ENCODE data around the gene SYT1. TPM values are rescaled to one million over a fixed set of nuclear protein-coding genes. Genes with fewer than 3 reads are reported as not detected.

Gene SYT1
- total and polyA plus RNA-seq, 2 of the 4 experiments (the other 2 are of a cell fraction): 2.8 to 3.0 TPM

GRCh38 chr12:79067977-79068376, 203.4 kb downstream of the SYT1 start:
- no peak for ATAC-seq (ENCODE audit: low read depth)
- Histone ChIP-seq H3K18ac (ENCODE audit: low read depth, low read length) (no peak overlapping the region), H2BK5ac (ENCODE audit: low read depth, low read length, poor library complexity, severe bottlenecking) (no peak overlapping the region), H3K36me3 (ENCODE audit: control insufficient read depth, insufficient read depth, low read length) (no peaks in the 10 kb centered on the region), H4K91ac (ENCODE audit: insufficient read depth, low read depth, low read length) (no peak overlapping the region), H3K4ac (ENCODE audit: low read depth, low read length) (no peak overlapping the region), H3K56ac (ENCODE audit: extremely low read depth, insufficient read depth, low read length) (no peak overlapping the region), H3K9ac (ENCODE audit: low read depth, low read length) (no peak overlapping the region), H3K27me3 (ENCODE audit: control insufficient read depth, insufficient read depth, low read length) (no peaks in the 10 kb centered on the region), H2BK20ac (ENCODE audit: low read depth, low read length) (no peak overlapping the region), H3K27ac (ENCODE audit: insufficient read depth, low read length) (no peak overlapping the region), H3K9me3 (ENCODE audit: control insufficient read depth, insufficient read depth, low read length) (no peaks in the 10 kb centered on the region), H2AK9ac (replicated peaks; ENCODE audit: low read depth, low read length, poor library complexity) (no peak overlapping the region), H3K9me1 (ENCODE audit: insufficient read depth, low read length) (peaks cover 3% of the 10 kb centered on the region; the same call in 1 of the 2 replicates), H3K14ac (replicated peaks; ENCODE audit: low read depth, low read length) (no peak overlapping the region), H2AK5ac (ENCODE audit: low read depth, low read length) (no peak overlapping the region), H2AFZ (replicated peaks; ENCODE audit: low read length, poor library complexity) (no peak overlapping the region), H4K20me1 (ENCODE audit: insufficient read depth, low read length) (no peaks in the 10 kb centered on the region), H3K79me1 (ENCODE audit: low read depth in 1 of 2, low read length in 2 of 2) (no peaks in the 10 kb centered on the region), H2BK120ac (ENCODE audit: low read depth, low read length) (no peak overlapping the region), H4K5ac (ENCODE audit: low read depth, low read length) (no peak overlapping the region), H3K4me3 (ENCODE audit: insufficient read depth, low read depth, low read length) (no peak overlapping the region), H3K4me1 (ENCODE audit: control insufficient read depth, insufficient read depth, low read length) (0 out of 2 replicates have a peak, but pooled peaks cover 2% of the 10 kb centered on the region), H3K23ac (ENCODE audit: low read depth, low read length) (no peak overlapping the region), H3K4me2 (ENCODE audit: low read depth, low read length) (no peak overlapping the region), H4K8ac (ENCODE audit: low read depth in 2 of 2, low read length in 2 of 2) (no peak overlapping the region), H2BK15ac (ENCODE audit: low read depth, low read length) (no peak overlapping the region)
- ChIA-PET POLR2A (ENCODE audit: unreplicated experiment) (no interaction called here), CTCF (no interaction called here)
- TF ChIP-seq RCOR1 (IDR thresholded peaks at IDR 0.05; ENCODE audit: insufficient replicate concordance, low read length): no peak
- TF ChIP-seq RFX5 (IDR thresholded peaks at IDR 0.05; ENCODE audit: low read depth, low read length): no peak
- no peak for TF ChIP-seq CTCF (conservative IDR thresholded peaks at IDR 0.05; ENCODE audit: low read depth, low read length)
- TF ChIP-seq BHLHE40 (IDR thresholded peaks at IDR 0.05; ENCODE audit: low read depth, low read length): no peak
- no peak for TF ChIP-seq MXI1 (IDR thresholded peaks at IDR 0.05; ENCODE audit: borderline replicate concordance, low read depth, low read length)
- TF ChIP-seq CEBPB (IDR thresholded peaks at IDR 0.05; ENCODE audit: low read depth, low read length): no peak
- TF ChIP-seq, protein P1, sequence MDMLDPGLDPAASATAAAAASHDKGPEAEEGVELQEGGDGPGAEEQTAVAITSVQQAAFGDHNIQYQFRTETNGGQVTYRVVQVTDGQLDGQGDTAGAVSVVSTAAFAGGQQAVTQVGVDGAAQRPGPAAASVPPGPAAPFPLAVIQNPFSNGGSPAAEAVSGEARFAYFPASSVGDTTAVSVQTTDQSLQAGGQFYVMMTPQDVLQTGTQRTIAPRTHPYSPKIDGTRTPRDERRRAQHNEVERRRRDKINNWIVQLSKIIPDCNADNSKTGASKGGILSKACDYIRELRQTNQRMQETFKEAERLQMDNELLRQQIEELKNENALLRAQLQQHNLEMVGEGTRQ (IDR thresholded peaks at IDR 0.05; ENCODE audit: low read depth, low read length): no peak
- TF ChIP-seq, protein P2, sequence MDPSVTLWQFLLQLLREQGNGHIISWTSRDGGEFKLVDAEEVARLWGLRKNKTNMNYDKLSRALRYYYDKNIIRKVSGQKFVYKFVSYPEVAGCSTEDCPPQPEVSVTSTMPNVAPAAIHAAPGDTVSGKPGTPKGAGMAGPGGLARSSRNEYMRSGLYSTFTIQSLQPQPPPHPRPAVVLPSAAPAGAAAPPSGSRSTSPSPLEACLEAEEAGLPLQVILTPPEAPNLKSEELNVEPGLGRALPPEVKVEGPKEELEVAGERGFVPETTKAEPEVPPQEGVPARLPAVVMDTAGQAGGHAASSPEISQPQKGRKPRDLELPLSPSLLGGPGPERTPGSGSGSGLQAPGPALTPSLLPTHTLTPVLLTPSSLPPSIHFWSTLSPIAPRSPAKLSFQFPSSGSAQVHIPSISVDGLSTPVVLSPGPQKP (IDR thresholded peaks at IDR 0.05; ENCODE audit: borderline replicate concordance, low read depth, low read length): no peak
- TF ChIP-seq POLR2A (IDR thresholded peaks at IDR 0.05; ENCODE audit: low read depth, low read length): no peak
- TF ChIP-seq FOS (IDR thresholded peaks at IDR 0.05; ENCODE audit: low read depth, low read length): no peak
- TF ChIP-seq RAD21 (IDR thresholded peaks at IDR 0.05; ENCODE audit: low read length): no peak
- no peak for TF ChIP-seq MAFK (IDR thresholded peaks at IDR 0.05; ENCODE audit: low read depth, low read length)
- no peak for TF ChIP-seq CHD1 (IDR thresholded peaks at IDR 0.05; ENCODE audit: low read depth, low read length)
- TF ChIP-seq NFE2L2 (IDR thresholded peaks at IDR 0.05; ENCODE audit: low read depth, low read length): no peak
- TF ChIP-seq SMC3 (IDR thresholded peaks at IDR 0.05; ENCODE audit: low read depth, low read length): no peak
- TF ChIP-seq MAZ (IDR thresholded peaks at IDR 0.05; ENCODE audit: borderline replicate concordance, low read depth, low read length): no peak
- DNase-seq: no peak
- BruUV-seq (replicated peaks): no TSS peak
- intact Hi-C loops (cut with micrococcal nuclease): no loop called here
- in situ Hi-C loops (cut with MboI; ENCODE audit: low sequenced_read_pairs): no loop called here
- dilution Hi-C loops (cut with HindIII; ENCODE audit: low sequenced_read_pairs, unreplicated experiment): no loop called here
